IPS DF 19.7 (cell line): ENCODE data around the gene ZNF285.
"Not testable (repeated sequence)": the region's sequence is repeated elsewhere in the genome, so short reads cannot be mapped to it uniquely, and the experiment has no call there.

ENCODE experiments used
- DNase-seq: peaks from one replicate; pipeline ENCODE4 v3.0.0-alpha.2; 2013; ENCODE audit warnings: low read depth, low spot score

Gene ZNF285

GRCh38 chr19:44401139-44402115 lies at the start of gene ZNF285:
Gene ZNF285 (minus strand): TSS chr19:44401608. CDS start chr19:44397213, 4,395 bp downstream.
- peak; percentile 87 for DNase-seq

DNA sequence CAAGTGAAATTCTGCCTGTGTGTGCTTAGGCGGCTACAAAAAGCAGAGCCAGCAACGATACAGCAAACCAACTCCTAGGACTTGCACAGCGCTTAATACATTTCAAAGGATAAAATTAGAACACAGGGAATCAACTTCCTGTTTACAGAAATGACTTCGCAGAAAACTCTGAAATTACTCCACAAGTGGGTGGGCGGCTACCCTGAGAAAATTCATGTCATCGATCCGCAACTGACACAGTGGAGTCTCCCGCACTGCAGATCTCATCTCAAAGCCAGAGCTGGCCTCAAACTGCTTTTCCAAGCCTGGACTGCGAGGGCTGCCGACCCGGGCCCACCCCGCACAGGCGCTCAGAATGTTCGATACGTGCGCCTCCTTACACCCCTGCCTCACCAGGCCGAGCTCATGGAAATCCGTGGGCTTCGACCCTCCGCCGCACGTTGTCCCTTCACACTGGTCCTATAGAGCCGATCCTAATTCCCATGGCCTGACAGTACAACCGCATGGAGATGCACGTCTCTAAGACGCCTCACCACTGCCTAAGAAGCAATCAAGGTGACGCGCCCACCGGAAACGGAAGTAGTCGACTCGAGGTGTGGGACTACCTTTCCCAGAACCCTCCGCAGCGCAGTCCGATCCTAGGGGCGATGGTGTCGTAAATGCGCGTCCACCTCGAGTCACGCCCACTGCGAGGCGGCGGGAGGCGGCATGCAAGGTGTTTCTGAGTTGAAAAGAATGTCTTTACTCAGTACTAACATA lies 46.7 kb upstream of the ZNF285 start, which contains the start of gene ZNF229:
TSS of gene ZNF229 (minus strand) at position 557 of the 759 bp plus-strand sequence. CDS start 5,625 bp downstream, outside the sequence.
- peak; percentile 76 for DNase-seq

DNA sequence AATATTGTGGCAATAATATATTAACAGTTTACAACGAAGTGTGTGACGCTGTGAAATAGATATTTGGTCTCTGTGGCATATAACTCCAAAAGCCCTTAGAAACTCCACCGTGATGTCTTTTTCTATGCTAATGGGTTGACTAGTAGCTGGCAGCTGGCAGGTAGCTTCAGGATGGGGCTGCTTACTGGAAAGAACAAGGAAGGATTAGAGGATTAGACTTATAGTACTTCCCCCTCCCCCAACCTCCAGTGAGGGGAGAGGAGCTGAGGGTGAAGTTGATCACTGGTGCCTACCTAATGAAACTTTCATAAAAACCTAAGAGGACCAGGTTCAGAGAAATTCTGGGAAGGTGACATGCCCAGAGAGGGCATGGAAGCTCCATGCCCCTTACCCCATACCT lies 37.0 kb upstream of the ZNF285 start:
- DNase-seq, result no peak

GRCh38 chr19:44435441-44435840 lies 34.0 kb upstream of the ZNF285 start:
- DNase-seq, result no peak

GRCh38 chr19:44430956-44431355 lies 29.5 kb upstream of the ZNF285 start:
- no peak for DNase-seq

DNA sequence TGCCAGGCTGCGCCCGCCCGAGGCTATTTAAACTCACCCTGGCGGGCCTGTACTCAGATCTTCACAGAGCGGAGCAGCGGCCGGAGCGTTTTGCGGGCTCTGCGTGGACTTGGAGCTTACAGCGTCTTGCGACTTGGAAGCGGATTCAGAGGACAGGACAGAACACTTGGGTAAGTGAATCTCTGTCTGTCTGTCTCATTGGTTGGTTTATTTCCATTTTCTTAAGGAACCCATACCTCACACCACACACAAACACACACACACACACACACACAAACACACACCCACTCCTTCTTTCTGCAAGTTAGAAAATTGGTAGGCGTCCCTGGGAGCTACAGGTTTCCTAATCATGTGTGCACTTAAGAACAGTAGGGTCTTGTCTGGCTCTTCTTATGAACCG lies 14.1 kb upstream of the ZNF285 start:
- not testable (repeated sequence) for DNase-seq

DNA sequence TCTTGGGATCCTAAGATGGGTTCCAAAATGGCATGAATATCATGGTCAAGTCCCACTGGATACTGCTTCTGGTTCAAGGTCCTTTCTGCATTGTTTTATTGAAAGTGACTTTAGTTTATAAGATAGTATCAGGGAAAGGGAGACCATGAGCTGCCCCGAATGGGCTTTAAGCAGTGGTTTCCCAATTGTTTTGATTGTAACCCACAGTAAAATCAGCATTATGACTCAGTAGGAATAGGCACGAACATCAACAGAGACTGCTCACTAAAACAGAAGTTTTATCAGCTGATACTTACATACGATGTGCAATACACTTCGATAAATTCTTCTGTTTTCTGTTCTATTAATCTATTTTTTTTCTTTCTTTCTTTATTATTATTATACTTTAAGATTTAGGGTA lies 12.1 kb downstream of the ZNF285 start:
- not testable (repeated sequence) for DNase-seq

- no peak for DNase-seq
Measured at GRCh38 chr19:44374789-44375188, 26.6 kb downstream of the ZNF285 start.

- DNase-seq, result no peak
Measured at GRCh38 chr19:44371815-44372480, 29.5 kb downstream of the ZNF285 start.

DNA sequence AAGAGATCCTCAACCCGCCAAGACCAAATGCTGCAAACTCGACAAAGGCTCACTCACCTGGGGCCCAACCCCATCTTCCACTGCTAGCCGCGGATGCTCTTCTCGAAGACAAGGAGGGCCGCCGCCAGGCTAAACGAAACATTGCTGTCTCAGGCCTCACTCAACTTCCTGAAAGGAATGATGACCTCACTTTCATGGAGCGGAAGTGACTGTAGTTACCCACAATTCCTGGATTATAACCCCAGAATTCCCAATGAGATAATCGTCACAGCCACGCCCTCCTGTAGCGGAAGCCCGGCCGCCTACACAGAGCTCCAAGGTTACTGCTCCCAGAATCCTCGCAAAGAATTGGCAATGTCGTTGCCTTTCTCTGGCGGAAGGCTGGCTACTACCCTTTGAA lies 34.4 kb downstream of the ZNF285 start:
- DNase-seq, result no peak

DNA sequence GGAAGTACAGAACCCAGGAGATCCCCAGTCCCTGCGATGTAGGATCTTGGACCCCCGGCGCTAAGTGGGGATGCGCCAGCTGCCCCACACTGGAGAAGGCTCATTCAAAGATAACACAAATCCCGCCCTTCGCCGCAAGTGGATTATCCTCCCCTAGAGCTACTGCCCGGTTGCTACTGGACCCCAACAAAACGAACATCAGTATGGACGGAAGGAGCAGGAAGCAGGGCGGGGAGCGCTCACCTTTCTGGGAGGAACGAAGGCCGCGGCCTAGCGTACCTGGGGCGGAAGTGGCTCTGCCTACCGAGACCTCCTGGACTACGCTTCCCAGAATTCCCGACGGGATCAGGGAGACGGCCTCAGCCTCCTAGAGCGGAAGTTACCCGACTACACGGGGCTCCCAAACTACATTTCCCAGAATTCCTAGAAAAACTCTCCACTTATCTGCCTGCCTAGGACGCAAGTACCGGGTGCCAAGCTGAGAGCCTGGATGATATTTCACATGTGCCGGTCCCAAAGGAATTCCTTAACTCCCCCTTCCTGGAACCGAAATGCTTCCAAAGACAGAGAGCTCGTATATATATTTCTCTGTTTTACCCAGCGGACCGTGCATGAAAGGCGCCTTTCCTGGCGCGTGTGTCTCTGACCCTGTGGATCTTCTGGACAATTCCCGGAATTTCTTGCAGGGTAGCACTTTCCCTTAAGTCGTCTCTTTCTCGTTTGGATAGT lies 44.9 kb downstream of the ZNF285 start, which contains the start of gene ZNF112:
TSS of gene ZNF112 (minus strand) at position 298 of the 729 bp plus-strand sequence. CDS start 16,141 bp downstream, outside the sequence.
- DNase-seq, result peak; percentile 93

DNA sequence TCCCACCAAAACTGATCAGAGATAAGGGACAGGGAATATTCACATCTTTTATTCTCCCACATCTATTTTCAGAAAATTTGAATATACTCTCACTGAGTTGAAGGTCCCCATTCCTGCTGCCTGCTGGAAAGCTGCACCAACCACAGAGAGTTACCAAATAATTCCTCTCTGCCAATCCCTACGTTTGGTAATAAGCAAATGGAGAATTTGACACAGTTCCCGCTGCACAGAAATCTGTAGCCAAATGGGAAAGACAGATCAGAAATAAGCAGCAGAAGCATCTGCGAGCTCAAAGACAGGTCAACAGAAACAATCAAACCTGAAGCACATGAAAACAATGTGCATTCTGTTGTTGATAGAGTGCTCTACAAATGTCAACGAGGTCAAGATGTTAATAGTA lies 54.9 kb downstream of the ZNF285 start:
- DNase-seq, result no peak

DNA sequence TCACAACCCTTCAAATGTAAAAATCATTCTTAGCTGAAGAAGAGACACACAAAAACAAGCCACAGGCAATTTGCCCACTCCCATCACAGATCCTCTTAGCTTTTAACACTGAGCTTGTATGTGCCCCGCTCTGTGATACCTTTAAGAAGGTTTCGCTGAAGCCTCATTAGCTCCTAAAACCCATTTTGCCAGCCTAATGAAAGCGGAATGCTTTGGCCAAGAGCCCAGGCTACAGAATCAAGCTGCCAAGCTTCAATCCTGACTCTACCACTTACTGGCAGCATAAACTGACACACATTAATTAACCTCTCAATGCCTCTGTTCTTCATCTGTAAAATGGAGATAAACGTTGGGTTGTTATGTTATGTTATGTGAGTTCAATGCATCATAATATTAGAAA lies 55.4 kb downstream of the ZNF285 start:
- no peak for DNase-seq

- no peak for DNase-seq
Measured at GRCh38 chr19:44344255-44344654, 57.2 kb downstream of the ZNF285 start.

- no peak for DNase-seq
Measured at GRCh38 chr19:44341794-44342193, 59.6 kb downstream of the ZNF285 start.

DNA sequence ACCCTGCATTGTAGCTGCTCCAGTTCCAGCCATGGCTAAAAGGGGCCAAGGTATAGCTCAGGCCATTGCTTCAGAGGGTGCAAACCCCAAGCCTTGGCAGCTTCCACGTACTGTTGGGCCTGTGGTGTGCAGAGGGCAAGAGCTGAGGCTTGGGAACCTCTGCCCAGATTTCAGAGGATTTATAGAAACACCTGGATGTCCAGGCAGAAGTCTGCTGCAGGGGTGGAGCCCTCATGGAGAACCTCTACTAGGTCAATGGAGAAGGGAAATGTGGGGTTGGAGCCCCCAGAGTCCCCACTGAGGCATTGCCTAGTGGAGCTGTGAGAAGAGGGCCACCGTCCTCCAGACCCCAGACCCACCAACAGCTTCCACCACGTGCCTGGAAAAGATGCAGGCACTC lies 66.8 kb downstream of the ZNF285 start:
- DNase-seq, result not testable (repeated sequence)
